Stimulated activated CD8-positive, alpha-beta memory T cell treated with anti-CD3 and anti-CD28 coated beads, Interleukin-4, amount 100 ng/mL, for 24 hours (primary cell): ENCODE data around the gene DGCR2.
"Not testable (repeated sequence)": the region's sequence is repeated elsewhere in the genome, so short reads cannot be mapped to it uniquely, and the experiment has no call there.

Experiments
- DNase-seq: peaks from one replicate; pipeline ENCODE4 v3.0.0-alpha.2; 2020; ENCODE audit warnings: low read depth

Gene DGCR2

GRCh38 chr22:19030226-19030888 lies 91.9 kb downstream of the DGCR2 start:
- not testable (repeated sequence) for DNase-seq

GRCh38 chr22:19029113-19030103 lies 92.8 kb downstream of the DGCR2 start:
- DNase-seq: not testable (repeated sequence)

GRCh38 chr22:19028060-19028455 lies 94.2 kb downstream of the DGCR2 start:
- DNase-seq: not testable (repeated sequence)

- not testable (repeated sequence) for DNase-seq
Observed at GRCh38 chr22:19027371-19028059, 94.7 kb downstream of the DGCR2 start.

GRCh38 chr22:19026080-19026479 lies 96.1 kb downstream of the DGCR2 start:
- not testable (repeated sequence) for DNase-seq

- DNase-seq: not testable (repeated sequence)
Observed at GRCh38 chr22:19024956-19025489, 97.2 kb downstream of the DGCR2 start.

GRCh38 chr22:19023931-19024330 lies 98.3 kb downstream of the DGCR2 start:
- not testable (repeated sequence) for DNase-seq

GRCh38 chr22:19022755-19023154 lies 99.5 kb downstream of the DGCR2 start:
- no peak for DNase-seq

- no peak for DNase-seq
Observed at GRCh38 chr22:19019679-19020032, 102.6 kb downstream of the DGCR2 start.

- no peak for DNase-seq
Observed at GRCh38 chr22:19019029-19019678, 103.1 kb downstream of the DGCR2 start.

GRCh38 chr22:19018256-19018655 lies 104.0 kb downstream of the DGCR2 start:
- DNase-seq: no peak

GRCh38 chr22:19016081-19016766 lies 106.0 kb downstream of the DGCR2 start:
- DNase-seq: no peak

GRCh38 chr22:19014886-19015285 lies 107.3 kb downstream of the DGCR2 start:
- no peak for DNase-seq

GRCh38 chr22:19013881-19014598 lies 108.2 kb downstream of the DGCR2 start:
- DNase-seq: not testable (repeated sequence)

GRCh38 chr22:19013411-19013810 lies 108.8 kb downstream of the DGCR2 start:
- not testable (repeated sequence) for DNase-seq

- DNase-seq: no peak
Observed at GRCh38 chr22:19012308-19012986, 109.8 kb downstream of the DGCR2 start.

- DNase-seq: not testable (repeated sequence)
Observed at GRCh38 chr22:19011611-19012010, 110.6 kb downstream of the DGCR2 start.

GRCh38 chr22:19011075-19011474 lies 111.1 kb downstream of the DGCR2 start:
- no peak for DNase-seq

GRCh38 chr22:19005905-19006304 lies 116.3 kb downstream of the DGCR2 start:
- no peak for DNase-seq

- no peak for DNase-seq
Observed at GRCh38 chr22:19004471-19004870, 117.7 kb downstream of the DGCR2 start.
